ENCODE results near the gene IFIT1. TPM values are rescaled to one million over a fixed set of nuclear protein-coding genes. Genes with fewer than 3 reads are reported as not detected.

Gene IFIT1
- total RNA-seq, 4 donors from 2014 or later, result 13.5 to 27.4 (median 19.7) TPM

DNA sequence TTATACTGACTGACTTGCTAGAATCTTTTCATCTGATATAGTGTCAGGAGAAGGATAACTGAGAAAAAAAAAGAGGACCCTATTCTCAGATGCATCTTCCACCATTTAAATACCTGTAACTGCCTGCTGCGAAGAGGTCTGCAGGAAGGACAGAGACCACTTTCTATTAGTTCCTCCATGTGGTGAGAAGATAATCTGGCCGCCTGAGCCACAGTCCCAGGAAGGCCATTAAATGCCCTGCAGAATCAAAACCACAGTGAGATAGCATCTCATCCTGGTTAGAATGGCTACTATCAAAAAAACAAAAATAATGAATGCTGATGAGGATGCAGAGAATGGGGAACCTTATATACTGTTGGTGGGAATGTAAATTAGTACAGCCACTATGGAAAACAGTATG, 34.4 kb upstream of the IFIT1 start:
- DNase-seq, result no peak
- intact Hi-C loops (cut with DNase I; ENCODE audit: low total_unique reads), result no loop called here
- Histone ChIP-seq H3K4me1 (no peaks in the 10 kb centered on the region), H3K27me3 (no peaks in the 10 kb centered on the region), H3K27ac (no peak overlapping the region), H3K36me3 (no peaks in the 10 kb centered on the region), H3K9me3 (no peaks in the 10 kb centered on the region), H3K4me3 (no peak overlapping the region)
- no peak for TF ChIP-seq POLR2A (IDR thresholded peaks at IDR 0.05)
- TF ChIP-seq, protein P1, sequence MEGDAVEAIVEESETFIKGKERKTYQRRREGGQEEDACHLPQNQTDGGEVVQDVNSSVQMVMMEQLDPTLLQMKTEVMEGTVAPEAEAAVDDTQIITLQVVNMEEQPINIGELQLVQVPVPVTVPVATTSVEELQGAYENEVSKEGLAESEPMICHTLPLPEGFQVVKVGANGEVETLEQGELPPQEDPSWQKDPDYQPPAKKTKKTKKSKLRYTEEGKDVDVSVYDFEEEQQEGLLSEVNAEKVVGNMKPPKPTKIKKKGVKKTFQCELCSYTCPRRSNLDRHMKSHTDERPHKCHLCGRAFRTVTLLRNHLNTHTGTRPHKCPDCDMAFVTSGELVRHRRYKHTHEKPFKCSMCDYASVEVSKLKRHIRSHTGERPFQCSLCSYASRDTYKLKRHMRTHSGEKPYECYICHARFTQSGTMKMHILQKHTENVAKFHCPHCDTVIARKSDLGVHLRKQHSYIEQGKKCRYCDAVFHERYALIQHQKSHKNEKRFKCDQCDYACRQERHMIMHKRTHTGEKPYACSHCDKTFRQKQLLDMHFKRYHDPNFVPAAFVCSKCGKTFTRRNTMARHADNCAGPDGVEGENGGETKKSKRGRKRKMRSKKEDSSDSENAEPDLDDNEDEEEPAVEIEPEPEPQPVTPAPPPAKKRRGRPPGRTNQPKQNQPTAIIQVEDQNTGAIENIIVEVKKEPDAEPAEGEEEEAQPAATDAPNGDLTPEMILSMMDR (IDR thresholded peaks at IDR 0.05), result no peak

- H3K4me1 ChIP-seq, result no peaks in the 10 kb centered on the region
- no peaks in the 10 kb centered on the region for H3K9me3 ChIP-seq
- intact Hi-C loops (cut with DNase I; ENCODE audit: low total_unique reads), result no loop called here
- H3K36me3 ChIP-seq, result no peaks in the 10 kb centered on the region
- no peak overlapping the region for H3K4me3 ChIP-seq
- DNase-seq, result no peak
- TF ChIP-seq POLR2A (IDR thresholded peaks at IDR 0.05), result no peak
- TF ChIP-seq, protein P1 (IDR thresholded peaks at IDR 0.05), result no peak
- no peak overlapping the region for H3K27ac ChIP-seq
- H3K27me3 ChIP-seq, result no peaks in the 10 kb centered on the region
Measured at GRCh38 chr10:89360157-89360556, 32.3 kb upstream of the IFIT1 start.

- H3K27ac ChIP-seq, result no peak overlapping the region
- no peaks in the 10 kb centered on the region for H3K36me3 ChIP-seq
- intact Hi-C loops (cut with DNase I; ENCODE audit: low total_unique reads), result no loop called here
- H3K4me3 ChIP-seq, result no peak overlapping the region
- H3K27me3 ChIP-seq, result no peaks in the 10 kb centered on the region
- DNase-seq, result no peak
- no peak for TF ChIP-seq POLR2A (IDR thresholded peaks at IDR 0.05)
- TF ChIP-seq, protein P1 (IDR thresholded peaks at IDR 0.05), result no peak
- H3K9me3 ChIP-seq, result no peaks in the 10 kb centered on the region
- no peaks in the 10 kb centered on the region for H3K4me1 ChIP-seq
Measured at GRCh38 chr10:89362929-89363328, 29.5 kb upstream of the IFIT1 start.

DNA sequence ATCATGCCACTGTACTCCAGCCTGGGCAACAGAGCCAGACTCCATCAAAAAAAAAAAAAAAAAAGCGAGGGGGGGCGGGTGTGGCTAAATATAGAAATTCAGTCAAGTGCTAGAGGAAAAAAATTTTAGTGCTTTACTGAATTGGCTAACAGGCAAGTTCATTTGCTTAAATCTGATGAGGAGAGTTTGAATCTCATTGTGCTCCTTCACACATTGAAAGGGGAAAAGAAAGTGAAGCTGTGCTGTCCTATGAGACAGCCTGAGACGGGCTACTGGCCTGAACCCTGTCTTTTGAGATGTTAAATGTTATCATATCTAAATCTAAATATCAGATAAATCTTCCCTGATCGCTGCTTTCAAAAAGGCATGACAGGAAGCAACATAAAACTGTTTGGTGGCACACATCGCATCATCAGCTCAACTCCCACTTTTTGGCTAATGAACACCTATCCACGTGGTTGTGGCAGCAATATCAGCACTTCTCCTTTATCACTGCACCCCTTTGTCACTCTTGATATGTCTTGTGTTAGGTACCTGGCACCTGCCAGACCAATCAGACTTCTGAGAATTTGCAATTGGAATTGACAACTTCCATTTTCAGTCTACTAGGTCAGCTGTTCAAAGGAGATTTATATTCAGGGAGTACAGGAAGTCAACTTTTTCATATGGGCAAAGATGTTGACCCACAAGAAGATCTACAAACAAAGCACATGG, 28.5 kb upstream of the IFIT1 start:
- Histone ChIP-seq H3K4me3 (no peak overlapping the region), H3K36me3 (no peaks in the 10 kb centered on the region), H3K9me3 (no peaks in the 10 kb centered on the region), H3K27ac (no peak overlapping the region), H3K4me1 (no peaks in the 10 kb centered on the region), H3K27me3 (no peaks in the 10 kb centered on the region)
- intact Hi-C loops (cut with DNase I; ENCODE audit: low total_unique reads), result no loop called here
- DNase-seq, result no peak
- no peak for TF ChIP-seq POLR2A (IDR thresholded peaks at IDR 0.05)
- TF ChIP-seq, protein P1 (IDR thresholded peaks at IDR 0.05), result no peak

GRCh38 chr10:89364531-89364930, 27.9 kb upstream of the IFIT1 start:
- H3K9me3 ChIP-seq, result no peaks in the 10 kb centered on the region
- TF ChIP-seq POLR2A (IDR thresholded peaks at IDR 0.05), result no peak
- TF ChIP-seq, protein P1 (IDR thresholded peaks at IDR 0.05), result no peak
- no peaks in the 10 kb centered on the region for H3K27me3 ChIP-seq
- H3K36me3 ChIP-seq, result no peaks in the 10 kb centered on the region
- no peak overlapping the region for H3K27ac ChIP-seq
- DNase-seq, result no peak
- H3K4me1 ChIP-seq, result no peaks in the 10 kb centered on the region
- H3K4me3 ChIP-seq, result no peak overlapping the region
- intact Hi-C loops (cut with DNase I; ENCODE audit: low total_unique reads), result no loop called here

Data from uterus (tissue), 4 donors.